ENCODE measurements around the gene IL17D.
"Not testable (repeated sequence)": the region's sequence is repeated elsewhere in the genome, so short reads cannot be mapped to it uniquely, and the experiment has no call there.

Gene IL17D

GRCh38 chr13:20721058-20721453 lies 17.6 kb downstream of the IL17D start:
- DNase-seq, result no peak

- peak; percentile 23 for DNase-seq
Measured at GRCh38 chr13:20721454-20722357, 18.2 kb downstream of the IL17D start.

- no peak for DNase-seq
Measured at GRCh38 chr13:20727856-20728255, 24.4 kb downstream of the IL17D start.

GRCh38 chr13:20728579-20729311 lies 25.2 kb downstream of the IL17D start:
- DNase-seq, result no peak

GRCh38 chr13:20729633-20730585 lies 26.4 kb downstream of the IL17D start:
- DNase-seq, result no peak

- no peak for DNase-seq
Measured at GRCh38 chr13:20738616-20739015, 35.1 kb downstream of the IL17D start.

GRCh38 chr13:20740021-20740420 lies 36.5 kb downstream of the IL17D start:
- no peak for DNase-seq

- not testable (repeated sequence) for DNase-seq
Measured at GRCh38 chr13:20743830-20744404, 40.4 kb downstream of the IL17D start.

- DNase-seq, result no peak
Measured at GRCh38 chr13:20749377-20749776, 45.9 kb downstream of the IL17D start.

- DNase-seq, result no peak
Measured at GRCh38 chr13:20754009-20754408, 50.5 kb downstream of the IL17D start.

GRCh38 chr13:20760872-20761271 lies 57.4 kb downstream of the IL17D start:
- no peak for DNase-seq

GRCh38 chr13:20767309-20767943 lies 63.9 kb downstream of the IL17D start:
- no peak for DNase-seq

- DNase-seq, result no peak
Measured at GRCh38 chr13:20769091-20769490, 65.6 kb downstream of the IL17D start.

- no peak for DNase-seq
Measured at GRCh38 chr13:20769834-20770233, 66.3 kb downstream of the IL17D start.

Data from NCI-H2171 (cell line).